ENCODE measurements around the gene RBM7.

Gene RBM7

GRCh38 chr11:114400216-114400914 lies at the start of gene RBM7, which contains the start of gene C11orf71:
Gene RBM7, plus strand, starts transcription at chr11:114400666. Its CDS starts 6 bp downstream, at chr11:114400672.
Gene C11orf71, minus strand, starts transcription at chr11:114400511. Its CDS starts 180 bp downstream, at chr11:114400331.
- DNase-seq = peak; percentile 99

GRCh38 chr11:114353443-114353842 lies 47.0 kb upstream of the RBM7 start:
- DNase-seq = peak; percentile 76

GRCh38 chr11:114354076-114354475 lies 46.4 kb upstream of the RBM7 start:
- peak; percentile 97 for DNase-seq

GRCh38 chr11:114358716-114359115 lies 41.8 kb upstream of the RBM7 start:
- DNase-seq = peak; percentile 34

GRCh38 chr11:114359342-114359741 lies 41.1 kb upstream of the RBM7 start:
- DNase-seq = peak; percentile 62

GRCh38 chr11:114362326-114362725 lies 38.1 kb upstream of the RBM7 start:
- DNase-seq = no peak

- no peak for DNase-seq
Observed at GRCh38 chr11:114362958-114363357, 37.5 kb upstream of the RBM7 start.

GRCh38 chr11:114366331-114367243 lies 33.9 kb upstream of the RBM7 start:
- peak; percentile 97 for DNase-seq

- no peak for DNase-seq
Observed at GRCh38 chr11:114367244-114367957, 33.1 kb upstream of the RBM7 start.

- no peak for DNase-seq
Observed at GRCh38 chr11:114368918-114369680, 31.4 kb upstream of the RBM7 start.

GRCh38 chr11:114375052-114375451 lies 25.4 kb upstream of the RBM7 start:
- DNase-seq = no peak

GRCh38 chr11:114377612-114378267 lies 22.7 kb upstream of the RBM7 start:
- peak; percentile 99 for DNase-seq

GRCh38 chr11:114379394-114380069 lies 20.9 kb upstream of the RBM7 start:
- no peak for DNase-seq

- DNase-seq = no peak
Observed at GRCh38 chr11:114382509-114382908, 18.0 kb upstream of the RBM7 start.

- peak; percentile 44 for DNase-seq
Observed at GRCh38 chr11:114384487-114384886, 16.0 kb upstream of the RBM7 start.

GRCh38 chr11:114386131-114386530 lies 14.3 kb upstream of the RBM7 start:
- DNase-seq = no peak

GRCh38 chr11:114386545-114386944 lies 13.9 kb upstream of the RBM7 start:
- peak; percentile 48 for DNase-seq

- DNase-seq = no peak
Observed at GRCh38 chr11:114392735-114393667, 7.5 kb upstream of the RBM7 start.

- DNase-seq = no peak
Observed at GRCh38 chr11:114395736-114396135, 4.7 kb upstream of the RBM7 start.

GRCh38 chr11:114396916-114397315 lies 3.5 kb upstream of the RBM7 start:
- no peak for DNase-seq

Data from fibroblast of skin of right biceps (primary cell).